Astrocyte of the hippocampus (primary cell): ENCODE data around the gene ZNF699.
"Not testable (repeated sequence)": the region's sequence is repeated elsewhere in the genome, so short reads cannot be mapped to it uniquely, and the experiment has no call there.

Experiments
- DNase-seq: peaks from one replicate; pipeline ENCODE4 v3.0.0; 2011; ENCODE audit warnings: low read depth, low spot score

Gene ZNF699

GRCh38 chr19:9309139-9309973, at the start of gene ZNF699:
Gene ZNF699, minus strand, starts transcription at chr19:9309838. Its CDS starts 4,719 bp downstream, at chr19:9305119.
- DNase-seq, result peak; percentile 99

- no peak for DNase-seq
These were observed 45.0 kb upstream of the ZNF699 start for GRCh38 chr19:9354651-9355050.

- no peak for DNase-seq
These were observed 43.4 kb upstream of the ZNF699 start for GRCh38 chr19:9353011-9353410.

GRCh38 chr19:9352505-9352904, 42.9 kb upstream of the ZNF699 start:
- DNase-seq, result no peak

GRCh38 chr19:9348671-9349070, 39.0 kb upstream of the ZNF699 start:
- no peak for DNase-seq

GRCh38 chr19:9348253-9348652, 38.6 kb upstream of the ZNF699 start:
- no peak for DNase-seq

- no peak for DNase-seq
These were observed 35.4 kb upstream of the ZNF699 start for GRCh38 chr19:9345005-9345404.

GRCh38 chr19:9342610-9343304, 33.1 kb upstream of the ZNF699 start:
- peak; percentile 5 for DNase-seq

- DNase-seq, result no peak
These were observed 20.4 kb upstream of the ZNF699 start for GRCh38 chr19:9329999-9330398.

GRCh38 chr19:9324584-9324962, 14.9 kb upstream of the ZNF699 start:
- no peak for DNase-seq

- DNase-seq, result peak; percentile 99
These were observed 14.4 kb upstream of the ZNF699 start, which contains the start of gene ZNF559 for GRCh38 chr19:9323919-9324583. Gene ZNF559, plus strand, starts transcription at chr19:9324179. Its CDS starts 14,371 bp downstream, at chr19:9338550.

- DNase-seq, result peak; percentile 85
These were observed 13.9 kb upstream of the ZNF699 start for GRCh38 chr19:9323557-9323918.

- not testable (repeated sequence) for DNase-seq
These were observed 12.6 kb upstream of the ZNF699 start for GRCh38 chr19:9322201-9322600.

- DNase-seq, result not testable (repeated sequence)
These were observed 12.1 kb upstream of the ZNF699 start for GRCh38 chr19:9321756-9322155.

GRCh38 chr19:9321338-9321737, 11.7 kb upstream of the ZNF699 start:
- DNase-seq, result no peak

- DNase-seq, result no peak
These were observed 4.1 kb upstream of the ZNF699 start for GRCh38 chr19:9313756-9314155.

GRCh38 chr19:9309974-9310446, 372 bp upstream of the ZNF699 start:
- no peak for DNase-seq

- no peak for DNase-seq
These were observed 1.4 kb downstream of the ZNF699 start for GRCh38 chr19:9308091-9308770.

GRCh38 chr19:9306443-9306842, 3.2 kb downstream of the ZNF699 start:
- peak; percentile 76 for DNase-seq

GRCh38 chr19:9296336-9296735, 13.3 kb downstream of the ZNF699 start:
- no peak for DNase-seq

GRCh38 chr19:9295411-9295849, 14.2 kb downstream of the ZNF699 start:
- DNase-seq, result no peak
